Mucosa of rectum (tissue), 2 donors: ENCODE measurements around the gene STK40.

Experiments
- H3K27ac ChIP-seq, 2 donors: one replicate each; pipeline ENCODE4 v1.7.0; 2013; ENCODE audit warnings: inconsistent platforms in 2 of 2, low read depth in 2 of 2, low read length in 2 of 2
- H3K27me3 ChIP-seq, 2 donors: one replicate each; pipeline ENCODE4 v1.7.0; 2013; ENCODE audit warnings: low read length in 2 of 2; ENCODE audit not compliant: control insufficient read depth in 2 of 2, insufficient read depth in 2 of 2
- H3K36me3 ChIP-seq, 2 donors: one replicate each; pipeline ENCODE4 v1.7.0; 2013; ENCODE audit warnings: low read length in 2 of 2; ENCODE audit not compliant: control insufficient read depth in 2 of 2, insufficient read depth in 2 of 2
- H3K4me1 ChIP-seq, 2 donors: one replicate each; pipeline ENCODE4 v1.7.0; 2013; ENCODE audit warnings: low read length in 2 of 2, mild to moderate bottlenecking in 1 of 2; ENCODE audit not compliant: control insufficient read depth in 2 of 2, insufficient read depth in 2 of 2
- H3K4me3 ChIP-seq, 2 donors: one replicate each; pipeline ENCODE4 v1.7.0; 2013; ENCODE audit warnings: low read length in 2 of 2
- H3K9ac ChIP-seq, 2 donors: one replicate each; pipeline ENCODE4 v1.7.0; 2013; ENCODE audit warnings: low read length in 2 of 2, low read depth in 1 of 2, mild to moderate bottlenecking in 1 of 2
- H3K9me3 ChIP-seq, 2 donors: one replicate each; pipeline ENCODE4 v1.7.0; 2013; ENCODE audit warnings: low read length in 2 of 2; ENCODE audit not compliant: control insufficient read depth in 2 of 2
- donor health status: healthy.
- donor health status: Normal muscosa, but diverticular disease.

STK40 gene

GRCh38 chr1:36322041-36322785 is 63.5 kb downstream of the STK40 start:
- H3K27ac ChIP-seq: peak overlapping the region; percentile 56 to 79
- peaks cover 0 to 6% of the 10 kb centered on the region in 2 donors for H3K27me3 ChIP-seq
- peaks cover 16% of the 10 kb centered on the region in 2 donors for H3K4me1 ChIP-seq
- H3K4me3 ChIP-seq: peak overlapping the region; percentile 56 to 67
- H3K36me3 ChIP-seq: no peaks in the 10 kb centered on the region
- H3K9me3 ChIP-seq: no peaks in the 10 kb centered on the region
- H3K9ac ChIP-seq: peak overlapping the region in 1 of 2 donors; percentile 57

DNA sequence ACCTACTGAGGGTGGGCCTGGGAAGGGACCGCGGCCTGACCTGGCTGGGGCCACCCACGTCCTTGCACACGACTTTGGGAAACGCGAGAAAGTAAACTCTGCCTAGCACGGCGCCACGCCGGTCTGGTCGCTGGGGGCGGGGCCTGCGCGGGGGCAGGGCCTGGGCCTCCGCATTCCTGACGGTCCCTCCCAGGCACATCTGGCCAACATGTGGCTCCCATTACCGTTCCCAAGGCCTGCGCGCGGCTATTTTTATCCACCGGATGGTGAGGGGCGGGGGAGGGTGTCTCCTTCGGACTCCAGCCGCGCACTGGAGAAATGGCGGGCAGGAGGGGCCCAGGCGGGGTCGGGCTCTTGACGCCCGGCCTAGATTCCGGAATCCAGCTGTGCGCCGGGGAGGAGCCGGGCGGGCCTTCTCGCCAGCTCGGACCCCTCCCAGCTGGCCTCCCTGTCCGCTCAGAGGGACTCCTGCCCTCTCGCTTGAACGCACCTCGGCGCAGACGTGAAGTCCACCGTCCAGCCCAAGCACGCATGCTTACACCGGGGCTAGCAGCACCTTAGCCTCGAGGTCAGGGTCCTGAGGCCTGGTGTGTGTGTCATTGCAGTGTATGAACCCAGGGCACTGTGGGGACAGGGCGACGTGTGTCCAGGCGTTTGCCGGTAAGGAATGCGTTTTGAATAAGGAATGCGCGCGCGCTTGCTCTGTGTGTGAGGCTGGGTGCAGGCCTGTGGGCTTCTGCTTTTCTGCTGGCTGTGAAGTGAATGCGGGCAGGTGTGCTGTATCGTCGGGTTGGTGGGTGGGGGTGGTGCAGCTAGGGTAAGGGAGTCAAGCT is 64.4 kb downstream of the STK40 start:
- peaks cover 16% of the 10 kb centered on the region in 2 donors for H3K4me1 ChIP-seq
- peak overlapping the region in 1 of 2 donors; percentile 52 for H3K9ac ChIP-seq
- H3K27ac ChIP-seq: peak overlapping the region; percentile 25 to 79
- peaks cover 0 to 6% of the 10 kb centered on the region in 2 donors for H3K27me3 ChIP-seq
- H3K36me3 ChIP-seq: no peaks in the 10 kb centered on the region
- H3K9me3 ChIP-seq: no peaks in the 10 kb centered on the region
- peak overlapping the region; percentile 54 to 56 for H3K4me3 ChIP-seq

DNA sequence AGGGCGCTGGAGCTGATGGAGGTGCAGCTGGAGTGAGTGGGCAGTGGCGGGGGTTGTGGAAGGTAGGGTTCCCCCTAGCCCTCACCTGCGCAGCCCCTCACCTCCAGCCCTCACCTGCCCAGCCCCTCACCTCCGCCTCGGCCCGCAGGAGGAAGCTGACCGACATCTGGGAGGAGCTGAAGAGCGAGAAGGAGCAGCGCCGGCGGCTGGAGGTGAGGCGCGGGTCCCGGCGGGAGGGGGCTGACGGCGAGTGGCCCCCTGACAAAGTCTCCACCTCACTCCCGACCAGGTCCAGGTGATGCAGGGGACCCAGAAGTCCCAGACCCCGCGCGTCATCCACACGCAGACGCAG is 65.0 kb downstream of the STK40 start:
- H3K27me3 ChIP-seq: peaks cover 0 to 3% of the 10 kb centered on the region in 2 donors
- H3K4me1 ChIP-seq: peaks cover 16% of the 10 kb centered on the region in 2 donors
- peak overlapping the region; percentile 0 to 79 for H3K27ac ChIP-seq
- no peaks in the 10 kb centered on the region for H3K36me3 ChIP-seq
- no peaks in the 10 kb centered on the region for H3K9me3 ChIP-seq
- peak overlapping the region; percentile 54 to 56 for H3K4me3 ChIP-seq
- peak overlapping the region in 1 of 2 donors; percentile 52 for H3K9ac ChIP-seq

GRCh38 chr1:36320291-36320761 is 65.4 kb downstream of the STK40 start:
- H3K4me3 ChIP-seq: peak overlapping the region; percentile 54 to 56
- peak overlapping the region in 1 of 2 donors; percentile 0 for H3K27ac ChIP-seq

DNA sequence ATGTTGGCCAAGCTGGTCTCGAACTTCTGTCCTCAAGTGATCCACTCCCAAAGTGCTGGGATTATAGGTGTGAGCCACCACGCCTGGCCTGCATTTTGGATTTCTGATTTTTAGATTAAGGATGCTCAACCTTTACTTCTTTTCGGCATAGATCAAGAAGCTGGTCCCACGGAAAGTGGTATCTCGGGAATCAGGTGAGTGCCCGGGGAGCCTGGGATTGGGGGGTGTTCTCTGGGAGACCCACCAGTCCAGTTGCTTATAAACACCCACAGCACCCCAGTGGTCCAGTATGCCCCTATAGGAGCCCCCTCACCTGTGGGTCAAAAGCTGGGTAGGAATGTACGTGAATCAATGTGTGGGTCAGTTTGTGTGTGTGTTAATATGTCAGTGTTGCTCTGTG is 76.3 kb downstream of the STK40 start:
- Histone ChIP-seq H3K27me3 (no peaks in the 10 kb centered on the region), H3K4me3 (no peak overlapping the region), H3K9me3 (no peaks in the 10 kb centered on the region), H3K9ac (no peak overlapping the region), H3K36me3 (peaks cover 0 to 2% of the 10 kb centered on the region in 2 donors), H3K27ac (no peak overlapping the region), H3K4me1 (peaks cover 13% of the 10 kb centered on the region in 2 donors)

More at GRCh38 chr1:36320291-36320761, 65.4 kb downstream of the STK40 start:
- no peaks in the 10 kb centered on the region for H3K36me3 ChIP-seq
- peak overlapping the region in 1 of 2 donors; percentile 52 for H3K9ac ChIP-seq
- peaks cover 0 to 2% of the 10 kb centered on the region in 2 donors for H3K27me3 ChIP-seq
- no peaks in the 10 kb centered on the region for H3K9me3 ChIP-seq
- H3K4me1 ChIP-seq: peaks cover 16% of the 10 kb centered on the region in 2 donors

DNA sequence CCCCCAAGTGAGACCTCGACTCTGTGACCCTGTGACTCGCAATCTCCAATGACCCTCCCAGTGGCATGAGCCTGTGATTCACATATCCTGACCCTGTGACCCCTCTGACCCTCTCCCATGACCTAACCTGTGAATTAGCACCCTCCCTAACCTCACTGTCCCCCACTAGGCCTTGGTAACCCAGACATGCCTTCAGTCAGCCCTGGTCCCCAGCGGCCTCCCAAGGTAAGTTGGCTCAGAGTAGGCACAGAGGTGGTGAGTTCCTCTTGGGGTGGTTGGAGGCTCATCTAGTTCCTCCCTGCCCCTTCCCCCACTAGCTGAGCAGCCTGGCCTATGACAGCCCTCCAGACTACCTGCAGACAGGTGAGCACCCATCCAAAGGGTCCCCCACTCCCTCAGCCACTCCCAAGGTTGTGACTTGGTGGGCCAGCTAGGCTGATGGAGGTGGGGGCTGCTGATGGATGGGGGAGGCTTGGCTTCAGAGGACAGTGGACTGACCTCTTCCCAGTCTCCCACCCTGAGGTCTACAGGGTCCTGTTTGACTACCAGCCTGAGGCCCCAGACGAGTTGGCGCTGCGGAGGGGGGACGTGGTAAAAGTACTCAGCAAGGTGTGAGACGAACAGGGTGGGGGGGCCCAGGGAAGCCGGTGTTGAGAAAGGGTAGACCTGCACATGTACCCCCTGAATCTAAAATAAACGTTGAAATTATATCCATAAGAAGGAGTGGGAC is 78.0 kb downstream of the STK40 start:
- peaks cover 13% of the 10 kb centered on the region in 2 donors for H3K4me1 ChIP-seq
- H3K27me3 ChIP-seq: no peaks in the 10 kb centered on the region
- no peak overlapping the region for H3K27ac ChIP-seq
- H3K9ac ChIP-seq: no peak overlapping the region
- peaks cover 5 to 10% of the 10 kb centered on the region in 2 donors for H3K36me3 ChIP-seq
- H3K9me3 ChIP-seq: no peaks in the 10 kb centered on the region
- peak overlapping the region; percentile 77 to 85 for H3K4me3 ChIP-seq

DNA sequence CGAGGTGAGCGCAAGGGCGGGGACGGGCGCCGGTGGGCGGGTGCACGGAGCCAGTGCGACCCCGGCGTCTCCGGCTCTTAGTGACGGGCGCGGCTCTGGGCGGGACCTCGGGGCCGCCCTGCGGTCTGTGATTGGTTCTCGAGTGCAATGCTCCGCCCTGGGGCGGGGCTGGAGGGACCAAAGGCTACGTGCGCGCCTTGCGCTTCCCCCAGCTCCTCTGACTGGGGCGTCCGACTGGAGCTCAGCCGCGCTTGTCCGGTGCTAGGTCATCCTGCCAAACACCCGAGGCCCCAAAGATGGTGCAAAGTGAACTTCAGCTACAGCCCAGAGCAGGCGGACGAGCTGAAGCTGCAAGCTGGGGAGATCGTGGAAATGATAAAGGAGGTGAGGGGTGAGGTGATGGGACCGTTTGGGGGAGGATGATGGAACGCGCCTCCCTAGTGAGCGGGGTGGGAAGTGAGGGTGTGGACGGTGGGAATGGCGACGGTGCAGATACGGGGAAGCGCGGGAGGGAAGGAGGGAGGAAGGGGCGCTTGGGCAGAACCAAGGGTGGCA is 78.7 kb downstream of the STK40 start:
- H3K27ac ChIP-seq: peak overlapping the region; percentile 89 to 90
- H3K36me3 ChIP-seq: peaks cover 11 to 18% of the 10 kb centered on the region in 2 donors
- H3K9ac ChIP-seq: peak overlapping the region; percentile 74 to 85
- peaks cover 13% of the 10 kb centered on the region in 2 donors for H3K4me1 ChIP-seq
- peak overlapping the region; percentile 77 to 85 for H3K4me3 ChIP-seq
- no peaks in the 10 kb centered on the region for H3K9me3 ChIP-seq
- H3K27me3 ChIP-seq: no peaks in the 10 kb centered on the region

DNA sequence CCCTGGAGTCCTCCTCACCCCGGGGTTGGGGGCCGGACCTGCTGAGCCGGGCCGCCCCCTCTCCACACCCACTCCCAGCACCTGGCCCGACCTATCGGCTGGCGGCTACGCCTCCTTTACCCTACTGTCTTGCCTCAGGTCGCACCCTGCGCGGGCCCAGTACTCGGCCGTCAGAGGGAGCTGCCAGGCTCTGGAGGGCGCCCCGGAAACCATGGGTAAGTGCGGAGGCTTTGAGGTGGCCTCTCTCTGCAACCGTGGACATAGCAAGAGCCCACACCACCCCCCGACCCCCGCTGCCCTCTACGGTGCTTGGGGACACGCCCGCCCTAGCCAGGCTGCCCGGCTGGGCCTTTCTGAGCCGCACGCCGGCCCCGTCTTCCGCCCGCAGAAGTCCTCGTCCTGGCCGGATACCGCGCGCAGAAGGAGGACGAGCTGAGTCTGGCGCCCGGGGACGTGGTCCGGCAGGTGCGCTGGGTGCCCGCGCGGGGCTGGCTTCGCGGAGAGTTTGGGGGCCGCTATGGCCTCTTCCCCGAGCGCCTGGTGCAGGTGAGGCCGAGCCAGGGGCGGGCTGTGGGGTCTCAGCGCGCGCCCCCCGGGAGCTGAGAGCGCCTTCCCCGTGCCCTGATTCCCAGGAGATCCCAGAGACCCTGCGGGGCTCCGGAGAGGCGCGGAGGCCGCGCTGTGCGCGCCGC is 79.4 kb downstream of the STK40 start, which contains the start of gene SH3D21:
SH3D21 (plus strand) TSS at position 159 of the 692 bp plus-strand sequence; CDS start at position 212, 53 bp downstream.
- H3K4me1 ChIP-seq: peaks cover 13% of the 10 kb centered on the region in 2 donors
- H3K9me3 ChIP-seq: no peaks in the 10 kb centered on the region
- H3K36me3 ChIP-seq: peaks cover 17 to 24% of the 10 kb centered on the region in 2 donors
- H3K4me3 ChIP-seq: peak within 1 kb of the TSS; percentile 77 to 85
- H3K9ac ChIP-seq: peak within 1 kb of the TSS; percentile 74 to 85
- peak within 1 kb of the TSS; percentile 89 to 90 for H3K27ac ChIP-seq
- no peaks in the 10 kb centered on the region for H3K27me3 ChIP-seq

DNA sequence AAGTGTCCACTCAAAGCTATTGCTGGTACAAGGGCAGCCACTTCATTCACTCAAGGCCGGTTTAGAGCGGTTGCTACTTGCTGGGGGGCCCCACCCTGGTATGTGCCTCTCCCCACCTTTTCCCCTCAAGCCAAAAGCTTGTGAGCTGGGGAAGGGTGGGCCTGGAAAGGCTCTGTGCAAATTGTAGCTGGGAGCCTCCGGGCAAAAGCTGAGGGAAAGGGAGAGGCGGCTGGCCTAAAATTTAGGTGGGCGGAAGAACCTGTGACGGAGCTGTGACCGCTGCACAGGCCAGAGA is 79.9 kb downstream of the STK40 start:
- no peaks in the 10 kb centered on the region for H3K27me3 ChIP-seq
- H3K4me3 ChIP-seq: peak overlapping the region in 1 of 2 donors; percentile 77
- H3K36me3 ChIP-seq: peaks cover 22 to 29% of the 10 kb centered on the region in 2 donors
- H3K9ac ChIP-seq: peak overlapping the region; percentile 74 to 85
- H3K9me3 ChIP-seq: no peaks in the 10 kb centered on the region
- H3K4me1 ChIP-seq: peaks cover 13% of the 10 kb centered on the region in 2 donors
- H3K27ac ChIP-seq: peak overlapping the region; percentile 89 to 90
